Suppressor macrophage (primary cell): ENCODE measurements around the gene KAT2B.
"Not testable (repeated sequence)": the region's sequence is repeated elsewhere in the genome, so short reads cannot be mapped to it uniquely, and the experiment has no call there.

Experiments used
- DNase-seq, 4 experiments: peaks; one replicate each; pipeline ENCODE4 v3.0.0-alpha.2; 2020 to 2022
- total RNA-seq, 17 experiments: gene quantifications; one replicate each; lab custom pipeline; 2026; ENCODE audit warnings: mixed read lengths in 6 of 17, inconsistent platforms in 3 of 17; lab: John Stamatoyannopoulos, UW

The KAT2B gene
- total RNA-seq, result 28.7 to 57.3 (median 46.2) reads per million in 17 experiments

- DNase-seq, result peak; percentile 70 to 89 (median 79)
Observed at GRCh38 chr3:20039765-20040547, at the start of gene KAT2B. Gene KAT2B (plus strand): TSS chr3:20040446. CDS start chr3:20040478, 32 bp downstream.

GRCh38 chr3:19994796-19995195 is 45.5 kb upstream of the KAT2B start:
- no peak for DNase-seq

- no peak for DNase-seq
Observed at GRCh38 chr3:19997502-19997901, 42.7 kb upstream of the KAT2B start.

GRCh38 chr3:20001932-20002331 is 38.3 kb upstream of the KAT2B start:
- DNase-seq, result no peak

- no peak for DNase-seq
Observed at GRCh38 chr3:20007960-20008359, 32.3 kb upstream of the KAT2B start.

- DNase-seq, result no peak
Observed at GRCh38 chr3:20008646-20009045, 31.6 kb upstream of the KAT2B start.

- no peak for DNase-seq
Observed at GRCh38 chr3:20012164-20012563, 28.1 kb upstream of the KAT2B start, which contains the start of gene PP2D1. Gene PP2D1 (minus strand): TSS chr3:20012264. CDS start chr3:20012072, 192 bp downstream.

- DNase-seq, result no peak
Observed at GRCh38 chr3:20013396-20013795, 26.9 kb upstream of the KAT2B start.

GRCh38 chr3:20015525-20015924 is 24.7 kb upstream of the KAT2B start:
- DNase-seq, result no peak

GRCh38 chr3:20016076-20016475 is 24.2 kb upstream of the KAT2B start:
- DNase-seq, result not testable (repeated sequence)

- no peak for DNase-seq
Observed at GRCh38 chr3:20022954-20023622, 17.2 kb upstream of the KAT2B start.

GRCh38 chr3:20023623-20024405 is 16.4 kb upstream of the KAT2B start:
- peak in 3 of 4 experiments; percentile 22 to 45 (median 38) for DNase-seq

- no peak for DNase-seq
Observed at GRCh38 chr3:20027136-20027535, 13.1 kb upstream of the KAT2B start.

- DNase-seq, result no peak
Observed at GRCh38 chr3:20028905-20029331, 11.3 kb upstream of the KAT2B start.

GRCh38 chr3:20031939-20032338 is 8.3 kb upstream of the KAT2B start:
- not testable (repeated sequence) for DNase-seq

GRCh38 chr3:20035019-20035418 is 5.2 kb upstream of the KAT2B start:
- DNase-seq, result no peak

- DNase-seq, result no peak
Observed at GRCh38 chr3:20037255-20037996, 2.8 kb upstream of the KAT2B start.

GRCh38 chr3:20038699-20039465 is 1.4 kb upstream of the KAT2B start:
- DNase-seq, result peak in 2 of 4 experiments; percentile 7 to 21

GRCh38 chr3:20039466-20039764 is 831 bp upstream of the KAT2B start:
- DNase-seq, result no peak

- DNase-seq, result peak; percentile 71 to 88 (median 82)
Observed at GRCh38 chr3:20040548-20041196, 426 bp downstream of the KAT2B start.

- DNase-seq, result peak; percentile 77 to 90 (median 84)
Observed at GRCh38 chr3:20041197-20041780, 1.0 kb downstream of the KAT2B start.
